ENCODE data around the gene GPAT3.
A peak's percentile ranks its signal among the peaks of the same experiment; 100 is the strongest.
"Not testable (repeated sequence)": the region's sequence is repeated elsewhere in the genome, so short reads cannot be mapped to it uniquely, and the experiment has no call there.

The GPAT3 gene

GRCh38 chr4:83535520-83536361 lies at the start of gene GPAT3:
TSS of gene GPAT3 (plus strand) at chr4:83536108. CDS start at chr4:83536623, 515 bp downstream.
- peak; percentile 80 for DNase-seq (ENCODE audit: low spot score)

- DNase-seq (ENCODE audit: low spot score): no peak
These were observed 49.3 kb upstream of the GPAT3 start for GRCh38 chr4:83486457-83487129.

DNA sequence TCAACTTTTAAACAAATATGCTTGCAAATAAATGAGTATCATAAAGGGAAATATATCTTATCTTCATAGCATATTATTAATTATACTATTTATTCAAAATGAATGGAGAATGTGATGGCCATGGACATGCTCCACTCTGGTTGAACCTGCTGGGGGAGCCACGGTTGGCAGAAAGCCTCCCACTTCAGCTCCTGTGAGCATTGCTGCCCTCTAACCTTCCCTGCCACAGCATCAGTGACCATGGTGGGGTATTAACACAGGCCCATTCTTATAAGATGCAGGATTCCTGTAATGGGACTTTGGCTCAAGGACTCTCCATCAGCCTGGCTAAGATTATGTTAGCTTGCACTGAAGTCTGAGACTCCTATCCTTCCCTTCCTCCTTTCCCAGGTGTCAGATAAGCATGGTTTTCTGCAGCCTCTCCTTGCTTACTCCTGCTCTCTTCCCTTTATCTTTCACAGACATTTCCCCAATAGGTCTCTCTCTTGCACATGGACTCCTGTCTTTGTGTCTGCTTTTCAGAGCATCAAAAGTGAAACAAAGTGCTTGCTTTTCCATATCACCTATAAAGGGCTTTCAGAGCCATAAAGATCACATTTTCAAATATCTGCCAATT lies 46.1 kb upstream of the GPAT3 start:
- no peak for DNase-seq (ENCODE audit: low spot score)

DNA sequence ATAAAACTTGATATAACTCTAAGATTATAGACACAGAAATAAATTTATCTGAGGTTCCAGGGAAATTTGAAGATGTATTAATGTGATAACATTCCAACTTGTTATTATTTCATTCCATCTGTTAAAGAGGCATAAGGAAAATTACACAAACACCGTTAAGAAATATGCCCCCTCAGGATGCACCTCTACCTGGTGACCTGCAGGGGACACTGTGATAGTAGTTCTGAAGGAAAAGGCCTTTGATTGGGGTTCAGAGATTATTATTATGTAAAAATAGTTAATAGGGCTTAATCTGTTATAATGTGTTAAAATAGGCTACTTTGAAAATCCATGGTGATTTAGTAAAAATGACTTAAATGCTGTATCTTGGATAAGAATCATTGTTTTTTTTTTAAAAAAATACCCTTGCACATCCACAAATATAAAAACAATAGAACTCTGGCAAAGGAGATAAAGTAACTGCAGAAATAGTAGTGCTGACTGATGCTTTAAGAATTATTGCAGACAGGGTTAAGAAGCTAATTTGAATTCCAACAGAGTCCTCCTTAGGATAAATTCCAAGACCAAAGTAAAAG lies 44.9 kb upstream of the GPAT3 start:
- DNase-seq (ENCODE audit: low spot score): peak; percentile 11

GRCh38 chr4:83496085-83496917 lies 39.6 kb upstream of the GPAT3 start:
- not testable (repeated sequence) for DNase-seq (ENCODE audit: low spot score)

DNA sequence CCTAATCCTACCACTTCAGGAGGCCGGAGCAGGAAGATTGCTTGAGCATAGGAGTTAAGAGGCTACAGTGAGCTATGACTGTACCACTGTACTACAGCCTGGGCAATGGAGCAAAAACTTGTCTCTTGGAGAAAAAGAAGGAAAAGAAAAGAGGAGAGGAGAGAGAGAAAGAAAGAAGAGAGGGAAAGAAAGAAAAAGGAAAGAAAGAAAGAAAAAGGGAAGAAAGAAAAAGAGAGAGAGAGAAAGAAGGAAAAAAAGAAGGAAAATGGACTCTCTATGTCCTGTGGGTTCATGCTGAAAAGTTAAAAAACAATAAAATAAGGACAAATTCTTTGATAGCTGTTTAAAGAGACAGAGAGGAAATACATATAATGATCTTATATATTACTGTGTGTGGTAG lies 37.7 kb upstream of the GPAT3 start:
- no peak for DNase-seq (ENCODE audit: low spot score)

DNA sequence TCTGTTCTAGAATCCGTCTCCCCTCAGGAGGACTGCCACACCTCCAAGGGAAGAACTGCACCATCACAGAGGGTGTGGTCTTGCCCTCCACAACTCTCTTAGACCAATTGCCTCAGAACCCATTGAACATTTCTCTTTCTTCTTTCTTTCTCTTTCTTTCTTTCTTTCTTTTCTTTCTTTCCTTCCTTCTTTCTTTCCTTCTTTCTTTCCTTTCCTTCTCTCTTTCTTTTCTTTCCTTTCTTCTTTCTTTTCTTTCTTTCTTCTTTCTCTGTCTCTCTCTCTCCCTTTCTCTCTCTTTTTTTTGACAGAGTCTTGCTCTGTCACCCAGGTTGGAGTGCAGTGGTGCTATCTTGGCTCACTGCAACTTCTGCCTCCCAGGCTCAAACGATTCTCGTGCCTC lies 34.2 kb upstream of the GPAT3 start:
- not testable (repeated sequence) for DNase-seq (ENCODE audit: low spot score)

- DNase-seq (ENCODE audit: low spot score): no peak
These were observed 31.9 kb upstream of the GPAT3 start for GRCh38 chr4:83503974-83504373.

DNA sequence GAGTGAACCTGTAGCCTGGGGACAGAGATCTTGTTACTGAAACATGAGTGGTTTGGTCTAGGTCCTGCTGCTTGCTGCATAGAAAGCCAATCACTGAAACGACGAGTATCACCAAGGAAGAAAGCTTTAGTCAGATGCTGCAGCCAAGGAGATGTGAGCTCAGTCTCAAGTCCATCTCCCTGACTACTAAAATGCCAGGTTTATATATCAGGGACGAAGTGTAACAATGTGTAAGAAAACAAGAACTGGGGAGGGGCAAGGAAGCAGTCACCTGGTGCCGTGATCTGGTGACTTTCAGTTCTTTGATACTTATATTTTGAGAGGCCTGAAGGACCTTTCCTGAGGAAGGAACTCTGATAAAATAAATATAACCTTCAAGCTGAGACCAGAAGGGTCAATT lies 31.4 kb upstream of the GPAT3 start:
- DNase-seq (ENCODE audit: low spot score): no peak

DNA sequence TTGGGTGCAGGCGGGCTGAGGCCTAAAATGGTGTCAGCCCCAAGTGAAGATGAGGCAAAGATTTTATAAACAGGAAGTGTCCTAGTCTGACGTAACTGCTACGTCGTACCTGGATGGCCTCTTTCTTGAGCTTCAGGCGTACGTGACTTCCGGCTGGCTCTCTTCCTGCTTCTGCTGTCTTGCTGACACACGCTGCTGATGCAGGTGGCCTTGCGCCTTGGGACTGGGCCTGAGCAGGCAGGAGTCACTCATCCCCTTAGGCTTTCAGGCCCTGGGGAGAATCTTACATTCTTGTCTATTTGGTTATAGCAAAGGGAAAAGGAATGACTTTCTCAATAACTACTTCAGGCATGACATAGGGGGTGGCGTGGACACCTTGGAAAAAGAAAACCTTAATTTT lies 30.9 kb upstream of the GPAT3 start:
- no peak for DNase-seq (ENCODE audit: low spot score)

GRCh38 chr4:83509156-83509585 lies 26.7 kb upstream of the GPAT3 start:
- DNase-seq (ENCODE audit: low spot score): peak; percentile 52

DNA sequence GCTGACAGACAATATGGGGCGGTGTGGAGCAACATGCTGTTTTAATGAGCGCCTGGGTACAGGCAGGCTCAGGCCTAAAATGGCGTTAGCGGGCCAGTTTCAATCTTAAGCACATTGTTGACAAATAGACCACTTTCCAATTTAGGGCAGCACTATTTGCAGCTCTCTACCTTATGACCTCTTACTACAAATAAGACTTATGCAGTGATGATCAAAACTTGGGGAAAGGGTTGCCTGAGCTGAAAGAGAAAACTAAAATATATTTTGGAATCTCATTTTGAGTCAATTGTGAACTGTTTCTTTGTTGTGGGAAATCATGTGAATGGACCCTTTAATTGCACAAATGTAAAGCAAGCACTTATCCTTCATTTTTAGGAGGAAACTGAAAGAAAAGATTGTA lies 25.5 kb upstream of the GPAT3 start:
- no peak for DNase-seq (ENCODE audit: low spot score)

DNA sequence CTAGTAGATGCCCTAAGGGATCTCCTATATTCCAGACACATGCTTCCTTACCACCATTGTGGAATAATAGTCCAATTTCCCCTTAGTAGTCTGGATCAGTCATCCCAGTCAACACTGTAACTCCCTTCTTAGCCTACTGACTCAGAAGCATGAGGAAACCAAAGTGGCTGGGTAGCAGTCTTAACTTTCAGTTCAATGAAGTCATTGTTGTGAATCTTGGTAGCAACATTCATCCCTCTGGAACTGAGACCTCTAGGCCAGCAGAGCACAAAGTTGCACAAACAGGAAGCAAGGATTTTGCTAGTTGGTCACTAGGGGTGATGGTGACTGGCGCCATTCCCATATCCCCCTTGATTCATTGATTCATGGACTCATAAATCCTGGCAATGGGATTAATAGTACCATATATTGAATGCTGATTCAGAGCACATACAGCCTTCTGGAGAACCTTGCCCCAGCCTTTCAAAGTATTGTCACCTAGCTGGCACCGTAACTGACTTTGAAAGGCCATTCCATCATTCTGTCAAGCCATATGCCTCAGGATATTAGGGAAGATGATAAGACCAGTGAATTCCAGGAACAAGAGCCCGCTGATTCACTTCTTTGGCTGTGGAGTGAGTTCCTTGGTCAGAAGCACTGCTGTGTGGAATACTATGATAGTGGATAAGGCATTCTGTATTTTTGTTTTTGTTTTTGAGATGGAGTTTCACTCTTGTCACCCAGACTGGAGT lies 19.7 kb upstream of the GPAT3 start:
- no peak for DNase-seq (ENCODE audit: low spot score)

GRCh38 chr4:83522239-83522638 lies 13.7 kb upstream of the GPAT3 start:
- no peak for DNase-seq (ENCODE audit: low spot score)

GRCh38 chr4:83527671-83528070 lies 8.2 kb upstream of the GPAT3 start:
- DNase-seq (ENCODE audit: low spot score): no peak

- peak; percentile 57 for DNase-seq (ENCODE audit: low spot score)
These were observed 709 bp downstream of the GPAT3 start for GRCh38 chr4:83536362-83537272.

GRCh38 chr4:83542225-83542624 lies 6.3 kb downstream of the GPAT3 start:
- no peak for DNase-seq (ENCODE audit: low spot score)

DNA sequence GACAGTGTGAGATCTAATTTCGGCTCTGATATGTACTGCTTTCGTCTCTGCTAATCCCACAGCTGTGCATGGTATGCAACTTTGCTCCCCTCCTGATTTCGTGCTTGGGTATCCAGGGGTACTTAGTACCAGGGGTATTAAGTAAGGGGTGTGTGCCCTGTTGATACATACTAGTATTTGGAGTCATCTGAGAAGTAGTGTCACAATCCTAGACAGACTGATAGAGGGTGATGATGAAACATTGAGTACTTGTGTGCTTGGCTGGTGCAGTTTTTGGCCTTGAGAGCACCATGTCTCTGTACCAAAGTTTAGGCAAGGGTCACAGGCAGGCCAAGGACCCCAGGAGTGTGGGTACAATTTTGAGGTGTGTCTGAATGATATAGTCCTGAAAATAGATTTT lies 10.9 kb downstream of the GPAT3 start:
- no peak for DNase-seq (ENCODE audit: low spot score)

GRCh38 chr4:83548151-83548905 lies 12.4 kb downstream of the GPAT3 start:
- no peak for DNase-seq (ENCODE audit: low spot score)
